Hematopoietic multipotent progenitor cell treated with erythropoietin and hydrocortisone succinate and interleukin-3 and kit ligand, for 8 days (in vitro differentiated cells): Measurements from ENCODE around the gene TNFAIP2.
"Not testable (repeated sequence)": the region's sequence is repeated elsewhere in the genome, so short reads cannot be mapped to it uniquely, and the experiment has no call there.

Experiments
- DNase-seq: peaks from one replicate; pipeline ENCODE4 v3.0.0-alpha.2; 2015

Gene TNFAIP2

GRCh38 chr14:103157969-103158368, 34.7 kb downstream of the TNFAIP2 start:
- no peak for DNase-seq

GRCh38 chr14:103158688-103159087, 35.4 kb downstream of the TNFAIP2 start:
- no peak for DNase-seq

- no peak for DNase-seq
These were observed 37.2 kb downstream of the TNFAIP2 start for GRCh38 chr14:103160321-103161053.

GRCh38 chr14:103161054-103161397, 37.8 kb downstream of the TNFAIP2 start:
- DNase-seq = no peak

GRCh38 chr14:103163199-103163598, 39.9 kb downstream of the TNFAIP2 start:
- DNase-seq = no peak

- DNase-seq = no peak
These were observed 40.7 kb downstream of the TNFAIP2 start for GRCh38 chr14:103164006-103164405.

- DNase-seq = no peak
These were observed 41.5 kb downstream of the TNFAIP2 start for GRCh38 chr14:103164779-103165178.

GRCh38 chr14:103165323-103165722, 42.1 kb downstream of the TNFAIP2 start:
- DNase-seq = no peak

GRCh38 chr14:103169954-103170353, 46.7 kb downstream of the TNFAIP2 start:
- DNase-seq = no peak

- not testable (repeated sequence) for DNase-seq
These were observed 47.9 kb downstream of the TNFAIP2 start for GRCh38 chr14:103171206-103171605.

- no peak for DNase-seq
These were observed 49.7 kb downstream of the TNFAIP2 start for GRCh38 chr14:103172921-103173320.

GRCh38 chr14:103173887-103174286, 50.6 kb downstream of the TNFAIP2 start:
- not testable (repeated sequence) for DNase-seq

- DNase-seq = peak; percentile 12
These were observed 52.9 kb downstream of the TNFAIP2 start for GRCh38 chr14:103176176-103176575.

- no peak for DNase-seq
These were observed 54.1 kb downstream of the TNFAIP2 start for GRCh38 chr14:103177376-103177775.

- no peak for DNase-seq
These were observed 55.3 kb downstream of the TNFAIP2 start for GRCh38 chr14:103178521-103178920.

GRCh38 chr14:103179094-103179493, 55.8 kb downstream of the TNFAIP2 start:
- DNase-seq = no peak

- DNase-seq = no peak
These were observed 57.1 kb downstream of the TNFAIP2 start for GRCh38 chr14:103180331-103180730.

- no peak for DNase-seq
These were observed 60.8 kb downstream of the TNFAIP2 start for GRCh38 chr14:103184046-103184445.

- DNase-seq = peak; percentile 63
These were observed 62.1 kb downstream of the TNFAIP2 start for GRCh38 chr14:103185051-103186029.

GRCh38 chr14:103186241-103186822, 63.1 kb downstream of the TNFAIP2 start:
- DNase-seq = no peak
